Measurements from ENCODE around the gene NRL.
"Not testable (repeated sequence)": the region's sequence is repeated elsewhere in the genome, so short reads cannot be mapped to it uniquely, and the experiment has no call there.

NRL gene

DNA sequence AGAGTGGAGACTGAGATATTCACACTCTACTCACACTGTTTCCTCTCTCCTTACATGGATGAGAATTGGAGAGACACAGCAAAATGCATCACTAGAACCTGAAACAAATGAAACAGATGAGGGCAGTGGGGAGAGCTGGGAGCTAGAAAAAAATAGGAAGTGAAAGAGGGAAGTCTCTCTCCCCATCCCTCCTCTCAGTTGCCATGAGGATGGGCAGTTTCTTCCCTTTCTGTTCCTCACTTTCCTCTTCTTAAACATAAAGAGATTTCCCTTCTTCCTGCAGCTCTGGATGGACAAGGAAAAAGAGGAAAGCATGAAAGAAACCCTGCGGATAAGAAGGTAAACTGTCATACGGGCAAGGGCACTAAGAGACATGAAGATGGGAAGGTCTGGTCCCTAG, 65.7 kb downstream of the NRL start:
- DNase-seq: not testable (repeated sequence)

DNA sequence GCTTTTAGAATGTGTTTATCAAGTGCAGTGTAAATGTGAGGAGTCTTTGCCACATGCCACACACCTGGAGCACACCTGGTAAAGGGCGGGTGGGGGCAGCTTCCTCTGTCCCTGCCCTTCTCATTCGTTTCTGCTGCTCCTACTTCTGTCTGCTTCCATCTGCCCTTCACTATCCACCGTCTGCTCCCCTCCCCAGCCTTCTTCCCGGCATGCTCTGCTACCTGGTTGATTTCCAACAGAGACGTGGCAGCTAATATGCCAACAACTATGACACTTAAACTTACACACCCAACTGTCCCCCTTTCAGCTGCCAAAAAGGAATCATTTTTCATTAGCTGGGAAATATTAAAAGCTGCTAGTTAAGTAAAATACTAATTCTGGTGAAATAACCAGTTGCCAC, 72.0 kb downstream of the NRL start:
- DNase-seq: peak; percentile 38

DNA sequence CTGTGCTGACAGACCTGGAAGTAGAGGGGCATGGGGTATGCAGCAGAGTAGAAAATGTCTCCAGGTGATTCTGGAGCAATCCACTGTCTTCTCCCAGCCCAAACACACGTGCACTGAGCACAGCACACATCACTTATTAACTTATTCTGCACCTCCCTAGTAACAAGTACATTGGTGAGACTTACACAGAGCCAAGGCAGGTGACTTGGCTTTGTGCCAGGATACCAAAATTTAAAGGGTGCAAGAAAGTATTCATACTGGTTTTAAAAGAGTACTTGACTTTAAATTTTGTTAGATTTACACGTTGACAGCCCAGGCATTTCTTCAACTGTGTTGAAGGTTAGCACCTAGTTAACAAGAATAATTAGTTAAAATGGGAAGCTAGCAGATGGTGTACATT, 74.1 kb downstream of the NRL start:
- DNase-seq: no peak

DNA sequence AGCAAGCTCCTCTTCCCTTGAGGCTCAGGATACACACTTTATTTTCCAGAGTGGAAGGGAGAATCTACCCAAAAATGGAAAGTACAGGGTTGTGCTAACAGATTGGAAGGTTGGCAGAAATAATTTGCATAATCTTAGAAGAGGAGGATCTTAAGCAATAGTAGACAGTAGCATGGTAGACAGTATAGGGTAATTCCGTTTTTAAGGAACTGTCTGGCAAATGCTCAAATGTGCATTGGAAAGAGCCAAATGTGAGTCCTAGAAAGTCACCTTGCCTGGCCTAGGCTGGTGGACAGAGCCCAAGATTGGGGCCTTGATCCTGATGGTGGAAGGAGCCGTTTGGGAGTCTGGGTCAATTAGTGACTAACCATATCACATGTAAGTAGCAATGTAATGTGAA, 76.1 kb downstream of the NRL start:
- DNase-seq: no peak

DNA sequence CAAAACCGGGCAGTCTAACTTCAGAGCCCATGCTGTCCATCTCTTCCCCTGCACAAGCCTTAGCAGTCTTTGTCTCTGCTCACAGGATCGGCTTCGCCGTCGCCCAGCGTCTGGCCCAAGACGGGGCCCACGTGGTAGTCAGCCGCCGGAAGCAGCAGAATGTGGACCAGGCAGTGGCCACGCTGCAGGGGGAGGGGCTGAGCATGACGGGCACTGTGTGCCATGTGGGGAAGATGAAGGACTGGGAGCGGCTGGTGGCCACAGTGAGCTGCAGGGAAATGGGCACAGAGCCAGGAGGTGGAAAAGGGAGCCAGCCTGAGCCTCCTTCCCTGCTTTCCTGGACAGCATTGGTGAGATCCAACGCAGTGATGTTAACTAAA, 77.1 kb downstream of the NRL start:
- no peak for DNase-seq

DNA sequence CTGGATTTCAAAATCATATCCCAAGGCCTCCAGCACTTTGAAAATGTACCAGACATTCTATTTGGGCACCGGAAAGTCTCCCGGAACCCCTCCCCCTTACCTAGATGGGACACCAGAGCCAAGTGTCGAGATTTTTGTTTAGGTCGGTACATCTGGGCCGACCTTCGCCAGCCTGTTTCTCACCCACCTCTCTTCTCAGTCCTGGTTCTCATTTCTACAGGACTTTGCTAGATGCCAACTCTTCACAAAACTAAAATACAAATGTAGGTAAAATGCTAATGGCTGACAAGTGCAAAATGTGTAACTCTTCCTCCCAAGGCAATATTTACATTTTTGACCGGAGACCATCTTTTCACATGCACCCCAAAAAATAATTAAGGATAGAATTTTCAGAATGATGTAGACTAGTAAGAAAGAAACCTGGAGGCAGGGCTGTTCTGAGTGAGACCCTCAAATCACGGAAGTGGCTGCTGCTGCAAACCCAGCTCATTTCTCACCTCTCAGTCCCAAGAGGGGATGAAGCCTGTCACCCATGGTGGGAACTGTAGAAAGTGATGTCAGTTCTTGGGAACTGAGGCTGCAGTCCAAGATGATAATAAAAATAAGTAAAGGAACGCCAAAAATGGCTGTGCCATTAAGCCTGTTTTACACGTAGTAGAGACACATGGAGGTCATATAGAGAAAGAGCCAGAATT, 77.6 kb downstream of the NRL start:
- not testable (repeated sequence) for DNase-seq

DNA sequence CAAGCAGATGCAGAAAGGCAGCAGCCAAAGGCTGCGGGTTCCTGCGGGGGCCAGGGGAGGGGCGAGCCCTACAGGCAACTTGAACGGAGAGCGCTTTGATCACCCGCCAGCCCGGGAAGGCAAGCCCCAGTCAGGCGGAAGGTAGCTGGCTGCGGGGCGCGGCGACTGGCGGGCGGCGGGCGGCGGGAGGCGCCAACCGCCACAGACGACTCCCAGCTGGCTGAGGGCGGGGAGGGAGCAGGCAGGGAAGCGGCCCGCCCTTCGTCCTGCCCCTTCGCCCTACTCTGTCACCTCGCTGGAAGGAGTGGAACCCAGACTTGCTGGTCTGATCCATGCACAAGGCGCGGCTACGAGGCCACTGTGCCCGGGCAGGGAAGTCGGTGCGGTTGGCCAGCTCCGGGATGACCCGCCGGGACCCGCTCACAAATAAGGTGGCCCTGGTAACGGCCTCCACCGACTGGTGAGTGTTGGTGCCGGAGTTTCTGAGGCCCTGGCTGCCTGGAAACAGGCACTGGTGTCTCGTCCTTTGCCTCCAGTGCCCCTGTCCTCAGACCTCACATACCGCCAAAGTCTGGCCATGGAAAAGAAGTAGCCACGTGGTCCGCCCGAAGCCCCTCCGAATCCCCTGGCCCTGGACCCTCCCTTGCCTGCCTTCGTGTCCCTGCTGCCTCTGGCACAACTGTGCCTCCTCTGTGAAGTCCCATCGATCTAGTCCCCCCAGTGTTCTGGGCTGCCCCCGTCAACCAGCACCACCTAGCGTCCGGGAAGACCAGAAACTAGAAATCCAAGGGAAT, 78.4 kb downstream of the NRL start:
- peak; percentile 84 for DNase-seq

DNA sequence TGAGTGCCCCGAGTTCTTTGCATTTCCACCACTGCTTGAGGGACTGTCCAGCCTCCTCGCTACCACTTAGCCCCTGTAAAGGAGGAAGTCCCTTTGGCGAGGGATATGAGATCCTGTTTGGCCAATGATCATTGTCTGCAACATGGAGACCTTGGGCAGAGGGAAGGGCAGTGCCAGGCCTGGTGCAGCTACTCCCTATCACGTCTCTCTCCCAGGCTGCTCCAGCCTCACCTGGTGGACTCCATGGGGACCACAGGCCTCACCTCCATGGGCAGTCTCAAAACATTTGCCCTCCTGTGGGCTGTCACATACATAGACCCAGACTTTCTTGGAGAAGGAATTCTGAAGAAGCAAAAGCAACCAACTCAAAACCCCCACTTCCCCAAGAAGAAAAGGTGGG, 79.0 kb downstream of the NRL start:
- DNase-seq: not testable (repeated sequence)

DNA sequence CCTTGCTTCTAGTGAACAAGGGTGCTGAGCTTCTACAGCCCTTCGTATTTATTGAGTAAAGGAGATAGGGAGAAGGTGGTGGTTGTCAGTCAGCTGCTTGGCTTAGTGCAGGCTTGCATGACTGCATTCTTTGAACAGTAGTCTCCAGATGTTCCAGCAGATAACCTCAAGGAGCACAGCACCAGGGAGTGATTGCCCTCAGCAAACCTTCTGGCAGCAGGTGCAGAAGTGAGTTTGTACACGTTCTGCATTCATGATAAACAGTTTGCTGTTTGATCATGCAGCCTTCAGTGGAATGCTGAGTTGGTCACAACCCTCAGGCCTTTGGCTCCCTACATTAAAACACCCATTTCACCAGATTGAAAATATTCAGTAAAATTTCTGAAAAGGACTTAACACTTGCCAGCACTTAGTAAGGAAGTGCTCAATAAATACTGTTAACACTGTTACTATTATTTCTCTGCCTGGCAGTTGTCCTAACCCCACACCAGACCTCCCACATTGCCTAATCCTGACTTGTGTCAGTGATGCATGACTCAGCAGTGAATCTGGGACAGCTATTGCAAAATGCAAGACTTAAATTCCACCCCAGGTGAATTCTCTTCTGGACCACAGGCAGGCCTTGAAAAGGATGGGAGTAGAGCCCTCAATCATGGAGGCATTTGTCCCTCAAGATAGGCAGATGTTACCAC, 81.9 kb downstream of the NRL start:
- no peak for DNase-seq

DNA sequence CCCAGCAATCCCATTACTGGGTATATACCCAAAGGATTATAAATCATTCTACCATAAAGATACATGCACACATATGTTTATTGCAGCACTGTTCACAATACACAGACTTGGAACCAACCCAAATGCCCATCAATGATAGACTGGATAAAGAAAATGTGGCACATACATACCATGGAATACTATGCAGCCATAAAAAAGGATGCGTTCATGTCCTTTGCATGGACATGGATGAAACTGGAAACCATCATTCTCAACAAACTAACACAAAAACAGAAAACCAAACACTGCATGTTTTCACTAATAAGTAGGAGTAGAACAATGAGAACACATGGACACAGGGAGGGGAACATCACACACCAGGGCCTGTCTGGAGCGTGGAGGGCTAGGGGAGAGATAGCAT, 83.4 kb downstream of the NRL start:
- DNase-seq: not testable (repeated sequence)

DNA sequence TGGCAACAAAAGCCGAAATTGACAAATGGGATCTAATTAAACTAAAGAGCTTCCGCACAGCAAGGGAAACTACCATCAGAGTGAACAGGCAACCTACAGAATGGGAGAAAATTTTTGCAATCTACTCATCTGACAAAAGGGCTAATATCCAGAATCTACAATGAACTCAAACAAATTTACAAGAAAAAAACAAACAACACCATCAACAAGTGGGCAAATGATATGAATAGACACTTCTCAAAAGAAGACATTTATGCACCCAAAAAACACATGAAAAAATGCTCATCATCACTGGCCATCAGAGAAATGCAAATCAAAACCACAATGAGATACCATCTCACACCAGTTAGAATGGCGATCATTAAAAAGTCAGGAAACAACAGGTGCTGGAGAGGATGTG, 85.1 kb downstream of the NRL start:
- DNase-seq: not testable (repeated sequence)
